GM10266 (cell line): ENCODE data around the gene MYG1.
"Not testable (repeated sequence)": the region's sequence is repeated elsewhere in the genome, so short reads cannot be mapped to it uniquely, and the experiment has no call there.

Source experiments
- DNase-seq: peaks from one replicate; pipeline ENCODE4 v3.0.0; 2012; ENCODE audit errors: extremely low spot score
- TF ChIP-seq, protein P1 (sequence below): IDR thresholded peaks from 2 replicates; pipeline ENCODE4 v1.5.1; 2012; ENCODE audit warnings: mild to moderate bottlenecking, low read depth; ENCODE audit not compliant: control insufficient read depth, insufficient read depth; ENCODE audit errors: missing control alignments

The MYG1 gene

GRCh38 chr12:53330671-53331070 is 31.2 kb downstream of the MYG1 start:
- DNase-seq: no peak

DNA sequence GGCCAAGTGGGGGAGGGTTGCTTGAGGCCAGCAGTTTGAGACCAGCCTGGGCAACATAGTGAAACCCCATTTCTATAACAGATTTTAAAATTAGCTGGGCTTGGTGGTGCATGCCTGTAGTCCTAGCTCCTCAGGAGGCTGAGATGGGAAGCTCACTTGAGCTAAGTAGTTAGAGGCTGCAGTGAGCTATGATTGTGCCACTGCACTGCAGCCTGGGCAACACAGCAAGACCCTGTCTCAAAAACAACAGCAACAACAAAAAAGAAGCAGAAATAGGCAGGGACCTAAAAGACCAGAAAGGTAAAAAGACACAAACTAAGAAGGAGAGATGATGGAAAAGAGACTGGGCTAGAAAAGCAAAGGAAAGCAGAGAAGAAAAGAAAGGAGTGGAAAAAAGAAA is 32.8 kb downstream of the MYG1 start:
- DNase-seq: not testable (repeated sequence)

More at GRCh38 chr12:53330671-53331070, 31.2 kb downstream of the MYG1 start:
- TF ChIP-seq, protein P1, sequence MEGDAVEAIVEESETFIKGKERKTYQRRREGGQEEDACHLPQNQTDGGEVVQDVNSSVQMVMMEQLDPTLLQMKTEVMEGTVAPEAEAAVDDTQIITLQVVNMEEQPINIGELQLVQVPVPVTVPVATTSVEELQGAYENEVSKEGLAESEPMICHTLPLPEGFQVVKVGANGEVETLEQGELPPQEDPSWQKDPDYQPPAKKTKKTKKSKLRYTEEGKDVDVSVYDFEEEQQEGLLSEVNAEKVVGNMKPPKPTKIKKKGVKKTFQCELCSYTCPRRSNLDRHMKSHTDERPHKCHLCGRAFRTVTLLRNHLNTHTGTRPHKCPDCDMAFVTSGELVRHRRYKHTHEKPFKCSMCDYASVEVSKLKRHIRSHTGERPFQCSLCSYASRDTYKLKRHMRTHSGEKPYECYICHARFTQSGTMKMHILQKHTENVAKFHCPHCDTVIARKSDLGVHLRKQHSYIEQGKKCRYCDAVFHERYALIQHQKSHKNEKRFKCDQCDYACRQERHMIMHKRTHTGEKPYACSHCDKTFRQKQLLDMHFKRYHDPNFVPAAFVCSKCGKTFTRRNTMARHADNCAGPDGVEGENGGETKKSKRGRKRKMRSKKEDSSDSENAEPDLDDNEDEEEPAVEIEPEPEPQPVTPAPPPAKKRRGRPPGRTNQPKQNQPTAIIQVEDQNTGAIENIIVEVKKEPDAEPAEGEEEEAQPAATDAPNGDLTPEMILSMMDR: no peak

- DNase-seq: no peak
- TF ChIP-seq, protein P1: no peak
Measured at GRCh38 chr12:53332744-53333143, 33.2 kb downstream of the MYG1 start.

DNA sequence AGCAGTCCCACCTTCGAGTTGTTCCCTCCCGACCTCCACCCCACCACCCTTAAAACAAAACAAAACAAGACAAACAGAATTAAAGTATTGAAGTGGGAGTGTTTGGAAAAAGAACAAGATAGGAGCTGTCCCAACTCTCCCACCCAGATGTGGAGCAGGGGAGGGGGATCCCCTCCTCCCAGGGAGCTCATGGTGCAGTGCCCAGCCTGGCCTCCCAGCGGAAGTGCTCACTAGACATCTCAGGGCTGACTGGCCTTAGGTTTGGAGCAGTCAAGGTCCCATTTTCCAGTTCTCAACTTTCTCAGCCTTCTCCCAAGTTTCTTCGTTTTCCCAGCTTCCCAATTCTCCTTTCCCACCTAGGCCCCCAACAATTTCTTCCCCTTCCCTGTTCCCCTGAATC is 33.8 kb downstream of the MYG1 start:
- TF ChIP-seq, protein P1: no peak

GRCh38 chr12:53333845-53334244 is 34.4 kb downstream of the MYG1 start:
- TF ChIP-seq, protein P1: no peak

More for the DNA sequence above, 33.8 kb downstream of the MYG1 start:
- DNase-seq: no peak

DNA sequence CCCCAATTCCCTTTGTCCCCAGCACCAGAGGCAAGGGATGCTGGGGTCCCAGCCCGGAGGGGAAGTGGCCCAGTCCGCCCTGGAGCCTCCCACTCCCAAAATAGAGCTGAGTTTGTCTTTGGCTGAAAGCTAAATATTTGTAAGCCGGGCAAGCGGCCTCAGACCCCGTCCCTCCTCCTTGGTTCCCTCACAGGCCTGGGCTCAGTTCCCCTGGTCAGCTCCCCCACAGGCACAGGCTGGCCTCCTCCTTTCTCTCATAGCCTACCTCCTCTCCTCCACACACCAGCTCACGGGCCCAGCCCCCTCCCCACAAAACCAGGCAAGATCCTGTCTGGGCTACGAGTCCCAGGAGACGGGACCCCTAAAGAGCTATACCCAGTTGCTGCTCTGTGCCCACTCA is 35.3 kb downstream of the MYG1 start:
- DNase-seq: no peak
- TF ChIP-seq, protein P1: no peak

More at GRCh38 chr12:53333845-53334244, 34.4 kb downstream of the MYG1 start:
- DNase-seq: no peak

DNA sequence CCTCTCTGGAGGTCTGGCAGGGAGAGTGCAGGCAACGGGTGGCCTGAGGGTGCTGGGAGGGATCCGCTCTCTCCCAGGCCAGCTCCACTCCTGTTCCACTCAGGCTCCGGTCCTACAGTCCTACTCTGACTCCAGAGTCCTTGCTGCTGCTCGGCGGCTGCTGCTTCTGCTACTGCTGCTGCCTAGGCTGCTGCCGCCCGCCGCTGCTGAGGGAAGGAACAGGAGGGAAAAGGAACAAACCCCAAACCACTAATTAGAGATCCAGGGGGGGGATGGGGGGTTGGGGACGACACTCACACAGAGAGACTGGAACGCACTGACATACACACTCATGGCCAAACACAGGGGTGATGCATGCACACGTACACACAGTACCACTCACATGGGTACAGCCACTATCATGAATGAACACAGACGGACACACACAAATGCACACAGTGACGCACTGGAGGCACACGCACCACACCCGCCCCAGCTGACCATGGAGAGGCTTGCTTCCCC is 36.7 kb downstream of the MYG1 start, which contains the start of gene SP7:
TSS of gene SP7 (minus strand) at position 174 of the 501 bp plus-strand sequence. CDS start 708 bp downstream, outside the sequence.
- DNase-seq: no peak
- TF ChIP-seq, protein P1: no peak

DNA sequence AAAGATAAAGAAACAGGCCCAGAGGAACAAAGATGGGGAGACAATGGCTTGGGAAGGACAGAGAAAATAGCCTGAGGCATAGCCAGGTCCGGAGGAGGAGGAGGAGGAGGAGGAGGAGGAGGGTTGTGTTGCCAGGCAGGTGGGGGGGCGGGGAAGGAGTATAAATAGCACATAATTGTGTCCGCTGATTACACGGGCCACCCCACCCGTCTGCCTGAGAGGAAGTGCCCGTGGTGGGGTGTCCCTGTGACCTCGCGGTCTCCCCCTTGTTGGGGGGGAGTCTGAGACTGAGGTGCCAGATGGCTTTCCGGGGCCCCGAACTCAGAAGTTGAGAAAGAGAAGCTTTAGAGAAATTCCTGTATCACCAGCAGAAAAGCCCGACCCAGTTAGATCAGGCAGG is 38.5 kb downstream of the MYG1 start:
- no peak for DNase-seq
- TF ChIP-seq, protein P1: no peak
